Measurements from ENCODE around the gene ALOXE3. TPM values are rescaled to one million over a fixed set of nuclear protein-coding genes. Genes with fewer than 3 reads are reported as not detected.

ALOXE3 gene
- total and polyA plus RNA-seq, 2 experiments from 2014 or later: 0.10 to 0.27 TPM

GRCh38 chr17:8124350-8125153 is 6.2 kb upstream of the ALOXE3 start:
- TF ChIP-seq NANOG (IDR thresholded peaks at IDR 0.05; ENCODE audit: borderline replicate concordance) (no peak), EZH2 (IDR thresholded peaks at IDR 0.05; ENCODE audit: low read depth, unreplicated experiment) (peak; percentile 72)
- no peak overlapping the region for H3K27ac ChIP-seq (ENCODE audit: low read depth)
- H3K9me2 ChIP-seq (ENCODE audit: insufficient read depth): no peaks in the 10 kb centered on the region
- ATAC-seq (no peak), DNase-seq (ENCODE audit: low spot score) (no peak)
- H3K9me3 Mint-ChIP-seq: peaks cover 18% of the 10 kb centered on the region
- no peak overlapping the region for H3K27ac Mint-ChIP-seq
- H3K4me3 ChIP-seq: peak overlapping the region; percentile 66
- H3K4me3 Mint-ChIP-seq: peak overlapping the region; percentile 83
- peaks cover 32% of the 10 kb centered on the region for H3K4me1 Mint-ChIP-seq
- peaks cover 9% of the 10 kb centered on the region for H3K36me3 Mint-ChIP-seq (ENCODE audit: low read depth)
- no peaks in the 10 kb centered on the region for H3K79me2 ChIP-seq (replicated peaks; ENCODE audit: insufficient read depth)
- H3K4me1 ChIP-seq (ENCODE audit: insufficient read depth): peaks cover 26% of the 10 kb centered on the region
- peaks cover 6% of the 10 kb centered on the region; the same call in 1 of the 2 replicates for H4K20me1 ChIP-seq (replicated peaks; ENCODE audit: insufficient read depth)
- H3K4me2 ChIP-seq: peak overlapping the region; percentile 94
- peaks cover 18% of the 10 kb centered on the region for H3F3A ChIP-seq (replicated peaks; ENCODE audit: low read depth)
- H3K36me3 ChIP-seq (ENCODE audit: insufficient read depth): no peaks in the 10 kb centered on the region
- H3K27me3 ChIP-seq (ENCODE audit: insufficient read depth): peaks cover 76% of the 10 kb centered on the region
- H3K27me3 Mint-ChIP-seq (ENCODE audit: insufficient read depth, low read depth, poor library complexity): peaks cover 90% of the 10 kb centered on the region
- peak overlapping the region; percentile 67; the same call in 1 of the 2 replicates for H2AFZ ChIP-seq

GRCh38 chr17:8123695-8124349 is 5.5 kb upstream of the ALOXE3 start, which contains the start of gene HES7:
Gene HES7, minus strand, starts transcription at chr17:8124106. Its CDS starts 22 bp downstream, at chr17:8124084.
- Mint-ChIP-seq H3K9me3 (peaks cover 24% of the 10 kb centered on the region), H3K4me1 (peaks cover 32% of the 10 kb centered on the region), H3K27me3 (ENCODE audit: insufficient read depth, low read depth, poor library complexity) (peaks cover 89% of the 10 kb centered on the region), H3K36me3 (ENCODE audit: low read depth) (peaks cover 12% of the 10 kb centered on the region), H3K27ac (no peak within 1 kb of the TSS), H3K4me3 (peak within 1 kb of the TSS; percentile 83)
- H3K4me1 ChIP-seq (ENCODE audit: insufficient read depth): peaks cover 26% of the 10 kb centered on the region
- DNase-seq (ENCODE audit: low spot score): peak; percentile 92
- H3K36me3 ChIP-seq (ENCODE audit: insufficient read depth): no peaks in the 10 kb centered on the region
- H3K79me2 ChIP-seq (replicated peaks; ENCODE audit: insufficient read depth): no peaks in the 10 kb centered on the region
- ATAC-seq: peak; percentile 0
- peak within 1 kb of the TSS; percentile 67; the same call in 1 of the 2 replicates for H2AFZ ChIP-seq
- no peaks in the 10 kb centered on the region for H3K9me2 ChIP-seq (ENCODE audit: insufficient read depth)
- H3F3A ChIP-seq (replicated peaks; ENCODE audit: low read depth): peaks cover 18% of the 10 kb centered on the region
- TF ChIP-seq EZH2 (IDR thresholded peaks at IDR 0.05; ENCODE audit: low read depth, unreplicated experiment) (peak; percentile 19), NANOG (IDR thresholded peaks at IDR 0.05; ENCODE audit: borderline replicate concordance) (no peak)
- no peak within 1 kb of the TSS for H3K27ac ChIP-seq (ENCODE audit: low read depth)
- peak within 1 kb of the TSS; percentile 66 for H3K4me3 ChIP-seq
- H4K20me1 ChIP-seq (replicated peaks; ENCODE audit: insufficient read depth): peaks cover 6% of the 10 kb centered on the region; the same call in 1 of the 2 replicates
- H3K27me3 ChIP-seq (ENCODE audit: insufficient read depth): peaks cover 69% of the 10 kb centered on the region
- H3K4me2 ChIP-seq: peak within 1 kb of the TSS; percentile 94

GRCh38 chr17:8122924-8123694 is 4.8 kb upstream of the ALOXE3 start:
- peaks cover 13% of the 10 kb centered on the region for H3K36me3 Mint-ChIP-seq (ENCODE audit: low read depth)
- peaks cover 24% of the 10 kb centered on the region for H3K9me3 Mint-ChIP-seq
- H3K36me3 ChIP-seq (ENCODE audit: insufficient read depth): no peaks in the 10 kb centered on the region
- peaks cover 22% of the 10 kb centered on the region for H3F3A ChIP-seq (replicated peaks; ENCODE audit: low read depth)
- H3K4me1 Mint-ChIP-seq: peaks cover 32% of the 10 kb centered on the region
- H3K4me3 Mint-ChIP-seq: peak overlapping the region; percentile 83
- peaks cover 26% of the 10 kb centered on the region for H3K4me1 ChIP-seq (ENCODE audit: insufficient read depth)
- H3K4me3 ChIP-seq: peak overlapping the region; percentile 66
- no peaks in the 10 kb centered on the region for H3K9me2 ChIP-seq (ENCODE audit: insufficient read depth)
- no peak overlapping the region for H3K27ac Mint-ChIP-seq
- peaks cover 68% of the 10 kb centered on the region for H3K27me3 ChIP-seq (ENCODE audit: insufficient read depth)
- H3K79me2 ChIP-seq (replicated peaks; ENCODE audit: insufficient read depth): no peaks in the 10 kb centered on the region
- peak; percentile 87 for TF ChIP-seq EZH2 (IDR thresholded peaks at IDR 0.05; ENCODE audit: low read depth, unreplicated experiment)
- TF ChIP-seq, protein P1, sequence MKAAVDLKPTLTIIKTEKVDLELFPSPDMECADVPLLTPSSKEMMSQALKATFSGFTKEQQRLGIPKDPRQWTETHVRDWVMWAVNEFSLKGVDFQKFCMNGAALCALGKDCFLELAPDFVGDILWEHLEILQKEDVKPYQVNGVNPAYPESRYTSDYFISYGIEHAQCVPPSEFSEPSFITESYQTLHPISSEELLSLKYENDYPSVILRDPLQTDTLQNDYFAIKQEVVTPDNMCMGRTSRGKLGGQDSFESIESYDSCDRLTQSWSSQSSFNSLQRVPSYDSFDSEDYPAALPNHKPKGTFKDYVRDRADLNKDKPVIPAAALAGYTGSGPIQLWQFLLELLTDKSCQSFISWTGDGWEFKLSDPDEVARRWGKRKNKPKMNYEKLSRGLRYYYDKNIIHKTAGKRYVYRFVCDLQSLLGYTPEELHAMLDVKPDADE (IDR thresholded peaks at IDR 0.05): no peak
- no peak for ATAC-seq
- H3K27ac ChIP-seq (ENCODE audit: low read depth): no peak overlapping the region
- peak overlapping the region; percentile 94 for H3K4me2 ChIP-seq
- peak; percentile 44 for DNase-seq (ENCODE audit: low spot score)
- H3K27me3 Mint-ChIP-seq (ENCODE audit: insufficient read depth, low read depth, poor library complexity): peaks cover 89% of the 10 kb centered on the region
- peak overlapping the region; percentile 67; the same call in 1 of the 2 replicates for H2AFZ ChIP-seq
- H4K20me1 ChIP-seq (replicated peaks; ENCODE audit: insufficient read depth): peaks cover 6% of the 10 kb centered on the region; the same call in 1 of the 2 replicates

Data from GM23338 (cell line).